HCT116 (cell line): ENCODE results near the gene EPHA8. TPM values are rescaled to one million over a fixed set of nuclear protein-coding genes. Genes with fewer than 3 reads are reported as not detected.

Experiments used
- ATAC-seq: fragments of 200-7000 bp; cut with Tn5 transposase; 2 replicates; pipeline ENCODE4 v1.9.1; 2020; ENCODE audit warnings: mild to moderate bottlenecking, moderate library complexity
- BruUV-seq: library from RNA; stranded (reverse); fragments of 400-500 nt; replicated peaks from 2 replicates; lab custom pipeline; 2021; lab: Mats Ljungman, UMichigan
- CTCF ChIA-PET: fragments of 300-600 bp; sonication (Branson Sonifier 250); formaldehyde crosslinking; loops from one replicate; lab custom pipeline; 2021; ENCODE audit warnings: antibody characterized with exemption; lab: Charles Lee
- POLR2A ChIA-PET: fragments of 300-600, 350-600 bp; sonication (Branson Sonifier 250); formaldehyde crosslinking; loops from one replicate; lab custom pipeline; 2021; ENCODE audit warnings: antibody characterized with exemption; lab: Charles Lee
- RAD21 ChIA-PET, 2 experiments: fragments of 300-600 bp; sonication (Branson Sonifier 250); formaldehyde crosslinking; loops; one replicate each; lab custom pipeline; 2023; ENCODE audit warnings: low total read pairs in 2 of 2; ENCODE audit not compliant: uncharacterized antibody in 2 of 2, unreplicated experiment in 2 of 2, low non-redundant PET in 1 of 2; lab: Charles Lee
- DNase-seq: peaks from one replicate; pipeline ENCODE4 v3.0.0-alpha.2; 2010; ENCODE audit warnings: low read depth, low spot score
- H2AFZ ChIP-seq: fragments of 200-600 bp; shearing (Covaris generic), sonication (generic); 2 replicates; pipeline ENCODE4 v1.6.1; 2017; ENCODE audit warnings: low read depth, mixed run types, mixed read lengths, antibody characterized with exemption, low read length; ENCODE audit not compliant: poor library complexity, severe bottlenecking
- H3K27ac ChIP-seq: 2 replicates; pipeline ENCODE4 v1.5.1; 2012; ENCODE audit warnings: low read depth, low read length
- H3K27me3 ChIP-seq: fragments of 200-600 bp; sonication (generic); 2 replicates; pipeline ENCODE4 v1.6.1; 2016; ENCODE audit warnings: mixed run types, low read length, mixed read lengths; ENCODE audit not compliant: insufficient read depth
- H3K36me3 ChIP-seq, 2 experiments: fragments of 200-500 bp in 1 of 2; fragments of 200-600 bp in 1 of 2; sonication (Bioruptor generic) in 1 of 2; sonication (generic) in 1 of 2; 2 replicates each; pipeline versions ENCODE4 v1.5.1 to v1.6.1; 2014 to 2016; ENCODE audit warnings: low read length in 2 of 2, inconsistent platforms in 1 of 2, mixed read lengths in 1 of 2, mixed run types in 1 of 2; ENCODE audit not compliant: insufficient read depth in 2 of 2, control insufficient read depth in 1 of 2
- H3K4me1 ChIP-seq, 2 experiments: fragments of 200-600 bp in 1 of 2; sonication (generic) in 1 of 2; 2 replicates each; pipeline versions ENCODE4 v1.5.1 to v1.6.1; 2012 to 2017; ENCODE audit warnings: low read length in 2 of 2, inconsistent platforms in 1 of 2, mild to moderate bottlenecking in 1 of 2, mixed read lengths in 1 of 2, mixed run types in 1 of 2, moderate library complexity in 1 of 2; ENCODE audit not compliant: insufficient read depth in 2 of 2, control insufficient read depth in 1 of 2
- H3K4me2 ChIP-seq: fragments of 200-600 bp; sonication (generic); 2 replicates; pipeline ENCODE4 v1.6.1; 2017; ENCODE audit warnings: mixed run types, low read length, mixed read lengths
- H3K4me3 ChIP-seq, 2 experiments: fragments of 200-600 bp in 1 of 2; sonication (generic) in 1 of 2; replicated peaks in 1 of 2; 2 replicates each; pipeline ENCODE4 v1.5.1; 2011 to 2016; ENCODE audit warnings: low read length in 2 of 2, control low read depth in 1 of 2, low read depth in 1 of 2, mild to moderate bottlenecking in 1 of 2, mixed read lengths in 1 of 2, mixed run types in 1 of 2
- H3K79me2 ChIP-seq: fragments of 200-600 bp; sonication (generic); 2 replicates; pipeline ENCODE4 v1.6.1; 2017; ENCODE audit warnings: mild to moderate bottlenecking, mixed run types, low read length, moderate library complexity, mixed read lengths; ENCODE audit not compliant: insufficient read depth
- H3K9ac ChIP-seq: fragments of 200-600 bp; sonication (generic); 2 replicates; pipeline ENCODE4 v1.6.1; 2016; ENCODE audit warnings: low read length, mixed read lengths
- H3K9me2 ChIP-seq: fragments of 200-600 bp; sonication (generic), shearing (Covaris generic); 2 replicates; pipeline ENCODE4 v1.6.1; 2017; ENCODE audit warnings: mixed run types, mild to moderate bottlenecking, moderate library complexity; ENCODE audit not compliant: insufficient read depth
- H3K9me3 ChIP-seq, 2 experiments: fragments of 200-500 bp in 1 of 2; fragments of 200-600 bp in 1 of 2; sonication (Bioruptor generic) in 1 of 2; sonication (generic) in 1 of 2; 2 replicates each; pipeline ENCODE4 v1.6.1; 2014 to 2017; ENCODE audit warnings: low read length in 2 of 2, mixed read lengths in 2 of 2, inconsistent platforms in 1 of 2, low read depth in 1 of 2, mild to moderate bottlenecking in 1 of 2, mixed run types in 1 of 2, moderate library complexity in 1 of 2; ENCODE audit not compliant: control insufficient read depth in 1 of 2, insufficient read depth in 1 of 2
- H4K20me1 ChIP-seq: fragments of 200-600 bp; sonication (generic), shearing (Covaris generic); 2 replicates; pipeline ENCODE4 v1.6.1; 2017; ENCODE audit warnings: mixed run types, mild to moderate bottlenecking, moderate library complexity; ENCODE audit not compliant: insufficient read depth
- CTCF ChIP-seq, 3 experiments: fragments of 200-600 bp in 1 of 3; sonication (generic) in 1 of 3; IDR thresholded peaks in 2 of 3; conservative IDR thresholded peaks in 1 of 3; 2 replicates each; pipeline ENCODE4 v1.5.1; 2012 to 2017; ENCODE audit warnings: low read depth in 2 of 3, low read length in 2 of 3, antibody characterized with exemption in 1 of 3, borderline replicate concordance in 1 of 3, control low read depth in 1 of 3, mild to moderate bottlenecking in 1 of 3, mixed read lengths in 1 of 3, mixed run types in 1 of 3, moderate library complexity in 1 of 3; ENCODE audit not compliant: insufficient read depth in 1 of 3
- EGR1 ChIP-seq: IDR thresholded peaks from 2 replicates; pipeline ENCODE4 v1.6.1; 2012; ENCODE audit warnings: low read depth
- EZH2phosphoT487 ChIP-seq: fragments of 200-600 bp; IDR thresholded peaks from 2 replicates; pipeline ENCODE4 v1.6.1; 2018; ENCODE audit warnings: antibody characterized with exemption, borderline replicate concordance
- FOSL1 ChIP-seq: IDR thresholded peaks from 2 replicates; pipeline ENCODE4 v1.6.1; 2012; ENCODE audit warnings: low read depth
- JUND ChIP-seq: IDR thresholded peaks from 2 replicates; pipeline ENCODE4 v1.6.1; 2012
- MAX ChIP-seq: IDR thresholded peaks from 2 replicates; pipeline ENCODE4 v1.6.1; 2012
- POLR2AphosphoS5 ChIP-seq: IDR thresholded peaks from 2 replicates; pipeline ENCODE4 v1.6.1; 2011; ENCODE audit warnings: mild to moderate bottlenecking, low read depth, low read length, moderate library complexity
- RAD21 ChIP-seq: IDR thresholded peaks from 2 replicates; pipeline ENCODE4 v1.6.1; 2012; ENCODE audit warnings: low read depth, mild to moderate bottlenecking
- REST ChIP-seq: IDR thresholded peaks from 2 replicates; pipeline ENCODE4 v1.6.1; 2012; ENCODE audit warnings: low read depth
- SP1 ChIP-seq: IDR thresholded peaks from 2 replicates; pipeline ENCODE4 v1.6.1; 2012; ENCODE audit warnings: low read depth
- TCF7L2 ChIP-seq: IDR thresholded peaks from 2 replicates; pipeline ENCODE4 v1.7.0; 2011; ENCODE audit warnings: borderline replicate concordance, inconsistent platforms; ENCODE audit not compliant: insufficient read depth, insufficient read length; ENCODE audit errors: extremely low read depth
- YY1 ChIP-seq: IDR thresholded peaks from 2 replicates; pipeline ENCODE4 v1.6.1; 2011; ENCODE audit warnings: low read length, low read depth, moderate library complexity, mild to moderate bottlenecking; ENCODE audit not compliant: insufficient replicate concordance; ENCODE audit errors: extremely low read depth
- ZBTB33 ChIP-seq: IDR thresholded peaks from 2 replicates; pipeline ENCODE4 v1.6.1; 2011; ENCODE audit warnings: mild to moderate bottlenecking, low read length, moderate library complexity; ENCODE audit not compliant: insufficient replicate concordance; ENCODE audit errors: extremely low read depth
- ZFX ChIP-seq: fragments of 450-650 bp; IDR thresholded peaks from 2 replicates; pipeline ENCODE4 v1.6.1; 2017
- intact Hi-C: fragments of 100-400 bp; cut with micrococcal nuclease; formaldehyde crosslinking; loops from 2 replicates; pipeline ENCODE4 v1.10.0; 2022
- total RNA-seq: library from RNA; stranded (reverse); gene quantifications from one replicate; pipeline ENCODE4 v1.2.1, GENCODE V29; 2021; ENCODE audit not compliant: unreplicated experiment

Gene EPHA8
- total RNA-seq, 1 experiment from 2014 or later = 0.30 TPM

GRCh38 chr1:22587247-22587646, 24.0 kb downstream of the EPHA8 start:
- Histone ChIP-seq H3K9ac (no peak overlapping the region), H3K36me3 (no peaks in the 10 kb centered on the region), H3K4me3 (no peak overlapping the region), H3K27me3 (no peaks in the 10 kb centered on the region), H3K9me2 (no peaks in the 10 kb centered on the region), H3K4me2 (no peak overlapping the region), H3K79me2 (no peaks in the 10 kb centered on the region), H3K27ac (no peak overlapping the region), H3K4me1 (peaks cover 0 to 4% of the 10 kb centered on the region in 2 experiments; a peak in 1 of 4 replicates), H3K9me3 (no peaks in the 10 kb centered on the region), H4K20me1 (no peaks in the 10 kb centered on the region), H2AFZ (no peak overlapping the region)
- CTCF ChIA-PET = no interaction called here
- intact Hi-C loops = no loop called here
- BruUV-seq = no TSS peak
- ATAC-seq (no peak), DNase-seq (no peak)
- RAD21 ChIA-PET = no interaction called here
- no peak for TF ChIP-seq FOSL1
- TF ChIP-seq SP1 = no peak
- no peak for TF ChIP-seq YY1
- TF ChIP-seq MAX = no peak
- no peak for TF ChIP-seq JUND
- TF ChIP-seq ZBTB33 = no peak
- no peak for TF ChIP-seq POLR2AphosphoS5
- TF ChIP-seq EGR1 = no peak
- TF ChIP-seq CTCF (IDR thresholded peaks at IDR 0.05 in 2 of 3, conservative IDR thresholded peaks at IDR 0.05 in 1 of 3; ENCODE audit: borderline replicate concordance in 1 of 3, insufficient read depth in 1 of 3, low read depth in 2 of 3, low read length in 2 of 3) = no peak
- TF ChIP-seq RAD21 = no peak
- no peak for TF ChIP-seq REST
- TF ChIP-seq EZH2phosphoT487 = no peak
- no peak for TF ChIP-seq TCF7L2
- no peak for TF ChIP-seq ZFX
- POLR2A ChIA-PET = no interaction called here
